Measurements from ENCODE around the gene LY9. TPM values are rescaled to one million over a fixed set of nuclear protein-coding genes. Genes with fewer than 3 reads are reported as not detected.

LY9 gene
- total and polyA plus RNA-seq, 2 of the 13 experiments (the other 11 are each of a cell fraction or from before 2014, with no cell fraction given): not detected

- Histone ChIP-seq H3K36me3 (replicated peaks in 1 of 2; ENCODE audit: control insufficient read depth in 1 of 2, insufficient read depth in 2 of 2, low read length in 2 of 2) (no peaks in the 10 kb centered on the region), H3K4me3 (replicated peaks in 1 of 3; ENCODE audit: insufficient read depth in 1 of 3, low read depth in 2 of 3, low read length in 3 of 3) (no peak overlapping the region), H3K4me2 (ENCODE audit: low read depth, low read length) (no peak overlapping the region), H3K4me1 (ENCODE audit: insufficient read depth, low read length) (no peaks in the 10 kb centered on the region), H3K27me3 (ENCODE audit: control insufficient read depth in 1 of 2, insufficient read depth in 2 of 2, low read length in 2 of 2) (no peaks in the 10 kb centered on the region), H2AFZ (ENCODE audit: low read length) (no peak overlapping the region), H3K27ac (ENCODE audit: extremely low read length, insufficient read depth, low read length) (no peak overlapping the region), H3K9ac (ENCODE audit: insufficient read depth, low read depth, low read length) (no peak overlapping the region), H3K9me3 (ENCODE audit: low read length) (no peaks in the 10 kb centered on the region), H3K79me2 (ENCODE audit: insufficient read depth, low read length) (no peaks in the 10 kb centered on the region), H4K20me1 (ENCODE audit: insufficient read depth, low read length) (no peaks in the 10 kb centered on the region)
- DNase-seq (ENCODE audit: low spot score) (peak; percentile 40), FAIRE-seq (peak; percentile 58), ATAC-seq (peak; percentile 93)
- WGBS (ENCODE audit: low lambda C conversion rate): 38% methylated on average over 8 of the region's 8 CpGs
- in situ Hi-C loops (cut with HindIII; ENCODE audit: extremely low pct_ligation_motif_present, low pct_unique_long_range_greater_than_20kb) (loop anchor here (10.0 kb wide), 1 partner anchor 54 kb away; the partner anchor contains the start of gene ITLN1), intact Hi-C loops (cut with micrococcal nuclease; ENCODE audit: unreplicated experiment) (loop anchor here (1.0 kb wide), 1 partner anchor 103 kb away; no protein-coding TSS in a partner anchor)
- no TSS peak for BruUV-seq (replicated peaks)
- ChIA-PET CTCF (ENCODE audit: low intra/inter-chr PET ratio, low total read pairs) (interaction anchor here (1.4 to 3.0 kb wide), 2 partner anchors 104 to 155 kb away, joined by 6 to 19 read pairs; no protein-coding TSS in a partner anchor), POLR2A (no interaction called here)
- TF ChIP-seq ZNF574 (CRISPR knock-in tag; IDR thresholded peaks at IDR 0.05) (no peak), TBX2 (CRISPR knock-in tag; IDR thresholded peaks at IDR 0.05; ENCODE audit: borderline replicate concordance) (no peak), SMC3 (IDR thresholded peaks at IDR 0.05; ENCODE audit: low read length) (peak; percentile 80), MLXIP (CRISPR knock-in tag; IDR thresholded peaks at IDR 0.05; ENCODE audit: borderline replicate concordance) (no peak), KAT2B (IDR thresholded peaks at IDR 0.05; ENCODE audit: borderline replicate concordance, low read depth, low read length) (no peak), CTCF (CRISPR knock-in tag; IDR thresholded peaks at IDR 0.05) (peak; percentile 63), MXD3 (CRISPR knock-in tag; IDR thresholded peaks at IDR 0.05) (no peak), PRPF4 (IDR thresholded peaks at IDR 0.05; ENCODE audit: low read depth, low read length, poor library complexity, severe bottlenecking) (no peak), ETV6 (CRISPR knock-in tag; conservative IDR thresholded peaks at IDR 0.05) (no peak), STAG1 (CRISPR knock-in tag; IDR thresholded peaks at IDR 0.05) (peak; percentile 45), RAD21 (CRISPR knock-in tag; IDR thresholded peaks at IDR 0.05) (peak; percentile 34; the same call in 1 of the 2 replicates), REPIN1 (CRISPR knock-in tag; IDR thresholded peaks at IDR 0.05; ENCODE audit: borderline replicate concordance, low read depth) (no peak), HNRNPUL1 (IDR thresholded peaks at IDR 0.05; ENCODE audit: low read depth, low read length) (no peak)
Observed at GRCh38 chr1:160830321-160831153, 34.6 kb downstream of the LY9 start.

Measured in HepG2 (cell line).